ENCODE data around the gene OR56A3.

DNA sequence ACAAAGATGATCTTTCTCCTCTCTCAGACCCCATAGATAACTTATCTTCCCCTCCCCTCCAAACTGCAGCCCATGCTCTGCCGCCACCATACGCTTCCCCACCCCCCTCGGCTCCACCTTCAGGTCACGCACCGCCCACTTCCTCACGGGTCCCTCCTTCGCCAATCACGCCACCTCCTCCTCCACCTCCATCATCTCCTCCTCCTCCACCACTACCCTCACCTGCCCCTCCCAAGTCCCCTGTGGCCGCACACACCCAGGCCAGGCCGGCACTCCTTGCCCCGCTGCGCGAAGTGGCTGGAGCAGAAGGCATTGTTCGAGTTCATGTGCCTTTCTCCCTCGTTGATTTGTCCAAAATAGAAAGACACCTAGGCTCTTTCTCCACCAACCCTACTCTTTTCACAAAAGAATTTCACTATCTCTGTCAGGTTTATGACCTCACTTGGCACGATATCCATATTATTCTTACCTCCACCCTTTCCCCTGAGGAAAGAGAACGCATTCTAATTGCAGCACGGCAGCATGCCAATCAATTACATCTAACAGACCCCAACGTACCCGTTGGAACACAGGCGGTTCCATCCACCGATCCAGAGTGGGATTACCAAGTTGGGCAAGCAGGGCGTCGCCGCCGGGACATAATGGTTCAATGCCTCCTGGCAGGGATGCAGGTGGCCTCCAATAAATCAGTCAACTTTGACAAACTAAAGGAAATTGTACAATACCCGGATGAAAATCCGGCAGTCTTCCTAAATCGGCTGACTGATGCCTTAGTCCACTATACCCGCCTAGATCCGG, 12.3 kb upstream of the OR56A3 start:
- TF ChIP-seq, protein P1, sequence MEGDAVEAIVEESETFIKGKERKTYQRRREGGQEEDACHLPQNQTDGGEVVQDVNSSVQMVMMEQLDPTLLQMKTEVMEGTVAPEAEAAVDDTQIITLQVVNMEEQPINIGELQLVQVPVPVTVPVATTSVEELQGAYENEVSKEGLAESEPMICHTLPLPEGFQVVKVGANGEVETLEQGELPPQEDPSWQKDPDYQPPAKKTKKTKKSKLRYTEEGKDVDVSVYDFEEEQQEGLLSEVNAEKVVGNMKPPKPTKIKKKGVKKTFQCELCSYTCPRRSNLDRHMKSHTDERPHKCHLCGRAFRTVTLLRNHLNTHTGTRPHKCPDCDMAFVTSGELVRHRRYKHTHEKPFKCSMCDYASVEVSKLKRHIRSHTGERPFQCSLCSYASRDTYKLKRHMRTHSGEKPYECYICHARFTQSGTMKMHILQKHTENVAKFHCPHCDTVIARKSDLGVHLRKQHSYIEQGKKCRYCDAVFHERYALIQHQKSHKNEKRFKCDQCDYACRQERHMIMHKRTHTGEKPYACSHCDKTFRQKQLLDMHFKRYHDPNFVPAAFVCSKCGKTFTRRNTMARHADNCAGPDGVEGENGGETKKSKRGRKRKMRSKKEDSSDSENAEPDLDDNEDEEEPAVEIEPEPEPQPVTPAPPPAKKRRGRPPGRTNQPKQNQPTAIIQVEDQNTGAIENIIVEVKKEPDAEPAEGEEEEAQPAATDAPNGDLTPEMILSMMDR (IDR thresholded peaks at IDR 0.05), result no peak
- TF ChIP-seq POLR2A (IDR thresholded peaks at IDR 0.05), result no peak
- TF ChIP-seq POLR2AphosphoS5 (IDR thresholded peaks at IDR 0.05), result no peak
